CD4-positive, alpha-beta T cell treated with Interleukin-6 at 100 ng/mL for 8 hours (primary cell): ENCODE data around the gene TMBIM6.
A peak's percentile ranks its signal among the peaks of the same experiment; 100 is the strongest.
"Not testable (repeated sequence)": the region's sequence is repeated elsewhere in the genome, so short reads cannot be mapped to it uniquely, and the experiment has no call there.

Experiments
- DNase-seq: peaks from one replicate; pipeline ENCODE4 v3.0.0-alpha.2; 2020; ENCODE audit warnings: mixed read lengths, low spot score

The TMBIM6 gene

DNA sequence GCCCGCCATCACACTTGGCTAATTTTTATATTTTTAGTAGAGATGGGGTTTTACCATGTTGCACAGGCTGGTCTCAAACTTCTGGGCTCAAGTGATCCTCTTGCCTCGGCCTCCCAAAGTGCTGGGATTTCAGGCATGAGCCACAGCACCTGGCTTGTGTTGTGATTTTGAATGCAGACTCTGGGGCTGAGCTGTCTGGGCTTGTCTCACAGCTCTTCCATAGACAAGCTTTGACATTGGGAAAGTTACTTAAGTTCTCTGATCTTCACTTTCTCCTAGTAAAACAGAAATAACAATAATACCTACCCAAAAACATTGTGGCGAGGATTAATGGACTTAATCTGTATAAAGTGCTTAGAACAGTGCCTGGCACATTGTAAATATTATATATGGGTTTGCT is 36.0 kb downstream of the TMBIM6 start:
- no peak for DNase-seq

DNA sequence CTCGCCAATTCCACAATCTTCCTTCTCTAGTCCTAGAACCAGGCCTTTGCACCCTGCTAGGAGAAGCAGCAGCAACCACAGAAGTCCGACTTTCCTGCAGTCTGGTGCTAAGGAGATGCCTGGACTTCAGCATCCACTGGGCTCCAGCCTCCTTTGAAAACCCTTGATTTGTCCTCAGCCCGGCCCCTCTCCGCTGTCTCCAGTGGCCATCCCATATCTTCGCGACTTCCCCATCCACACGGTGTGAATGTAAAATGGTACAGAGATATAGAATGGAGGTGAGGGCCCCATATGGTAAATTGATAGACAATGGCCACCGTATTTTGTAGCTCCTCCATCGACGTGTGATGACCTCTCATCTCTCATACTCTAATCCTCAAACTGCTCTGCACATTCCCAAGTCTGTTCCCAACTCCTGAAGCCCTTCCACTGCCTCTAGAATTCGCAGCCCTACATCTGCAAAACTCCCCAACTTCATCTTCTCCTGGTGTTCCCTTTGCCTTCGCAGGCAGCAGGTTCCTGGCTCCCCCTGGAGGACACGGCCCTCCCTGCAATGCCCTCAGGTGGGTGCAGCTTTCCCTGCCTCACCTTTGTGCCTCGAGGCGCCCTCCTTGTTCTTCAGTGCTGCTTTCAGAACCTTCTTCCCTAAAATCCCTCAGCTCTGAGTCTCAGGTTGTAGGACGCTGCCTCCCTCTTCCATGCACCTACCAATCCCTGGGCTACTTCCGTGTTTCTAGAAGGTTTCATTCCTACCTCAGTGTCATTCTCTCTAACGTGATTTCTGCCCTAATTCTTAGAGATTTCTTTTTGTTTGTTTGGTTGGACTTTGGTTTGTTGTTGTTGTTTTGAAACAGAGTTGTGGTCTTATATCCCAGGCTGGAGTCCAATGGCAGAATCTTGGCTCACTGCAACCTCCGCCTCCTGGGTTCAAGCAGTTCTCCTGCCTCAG is 36.7 kb downstream of the TMBIM6 start:
- DNase-seq, result peak; percentile 70

DNA sequence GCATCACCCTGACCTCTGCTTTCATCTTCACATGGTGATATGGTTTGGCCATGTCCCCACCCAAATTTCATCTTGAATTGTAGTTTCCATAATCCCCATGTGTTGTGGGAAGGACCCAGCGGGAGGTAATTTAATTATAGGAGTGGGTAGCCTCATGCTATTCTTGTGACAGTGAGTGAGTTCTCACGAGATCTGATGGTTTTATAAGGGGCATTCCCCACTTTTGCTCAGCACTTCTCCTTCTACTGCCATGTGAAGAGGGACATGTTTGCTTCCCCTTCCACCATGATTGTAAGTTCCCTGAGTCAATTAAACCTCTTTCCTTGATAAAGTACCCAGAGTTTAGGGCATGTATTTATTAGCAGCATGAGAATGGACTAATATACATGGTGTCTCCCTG is 38.2 kb downstream of the TMBIM6 start:
- no peak for DNase-seq

DNA sequence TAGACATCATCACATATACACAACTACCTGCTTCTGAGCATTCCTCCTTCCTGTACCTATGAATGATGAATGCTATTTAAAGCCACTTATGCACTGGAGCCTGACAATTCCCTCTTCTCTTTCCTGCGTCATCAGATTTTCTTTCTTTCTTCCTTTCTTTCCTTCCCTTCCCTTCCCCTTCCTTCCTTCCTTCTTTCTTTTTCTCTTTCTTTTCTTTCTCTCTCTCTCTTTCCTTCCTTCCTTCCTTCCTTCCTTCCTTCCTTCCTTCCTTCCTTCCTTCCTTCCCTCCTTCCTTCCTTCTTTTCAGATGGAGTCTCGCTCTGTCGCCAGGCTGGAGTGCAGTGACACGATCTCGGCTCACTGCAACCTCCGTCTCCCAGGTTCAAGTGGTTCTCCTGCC is 39.6 kb downstream of the TMBIM6 start:
- DNase-seq, result not testable (repeated sequence)

DNA sequence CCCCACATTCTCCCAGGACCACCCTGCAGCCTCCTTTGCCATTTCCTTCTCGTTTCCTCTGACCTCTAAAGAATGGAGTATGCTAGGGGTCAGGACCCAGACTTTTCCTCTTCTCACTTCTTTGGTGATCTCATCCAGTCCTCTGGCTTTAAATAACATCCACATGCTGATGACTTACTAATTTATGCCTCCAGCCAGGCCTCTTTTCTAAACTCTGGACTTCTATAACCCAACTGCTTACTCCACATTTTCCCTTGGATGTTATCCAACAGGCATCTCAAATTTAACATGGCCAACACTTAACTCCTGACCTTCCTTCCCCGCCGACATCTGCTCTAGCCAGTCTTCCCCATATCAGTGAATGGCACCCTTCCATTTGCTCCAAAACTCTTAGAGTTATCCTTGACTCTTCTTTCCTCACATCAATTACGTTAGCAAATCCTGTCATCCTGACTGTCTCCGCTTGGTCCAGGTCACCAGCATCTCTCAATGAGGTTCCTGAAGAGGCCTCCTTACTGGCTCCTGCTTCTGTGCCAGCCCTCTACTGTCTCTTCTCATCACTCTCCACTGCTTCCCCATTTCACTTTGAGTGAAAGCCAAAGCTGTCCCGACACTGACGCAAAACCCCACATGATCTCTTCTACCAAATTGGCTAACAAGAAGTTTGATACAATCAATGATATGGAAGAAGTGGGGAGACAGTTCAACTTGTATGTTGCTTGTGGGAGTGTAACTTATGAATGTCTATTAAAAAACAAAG is 42.7 kb downstream of the TMBIM6 start:
- no peak for DNase-seq

DNA sequence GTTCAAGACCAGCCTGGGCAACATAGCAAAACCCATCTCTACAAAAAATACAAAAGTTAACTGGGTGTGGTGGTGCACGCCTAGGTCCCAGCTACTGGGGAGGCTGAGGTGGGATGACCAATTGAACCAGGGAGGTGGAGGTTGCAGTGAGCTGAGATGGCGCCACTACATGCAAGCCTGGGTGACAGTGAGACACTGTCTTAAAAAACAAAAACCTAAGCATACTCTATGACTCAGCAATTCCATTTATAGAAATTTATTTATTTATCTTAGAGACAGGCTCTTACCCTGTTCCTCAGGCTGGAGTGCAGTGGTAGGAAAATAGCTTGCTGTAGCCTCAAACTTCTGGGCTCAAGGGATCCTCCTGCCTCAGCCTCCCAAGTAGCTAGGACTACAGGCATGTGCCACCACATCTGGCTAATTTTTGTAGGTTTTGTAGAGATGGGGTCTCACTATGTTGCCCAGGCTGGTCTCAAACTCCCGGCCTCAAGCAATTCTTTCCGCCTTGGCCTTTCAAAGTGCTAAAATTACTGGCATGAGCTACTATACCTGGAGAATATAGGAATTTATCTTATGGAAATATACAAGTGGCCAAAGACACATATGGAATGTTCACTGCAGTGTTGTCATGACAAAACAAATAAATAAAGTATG is 43.5 kb downstream of the TMBIM6 start:
- DNase-seq, result no peak

DNA sequence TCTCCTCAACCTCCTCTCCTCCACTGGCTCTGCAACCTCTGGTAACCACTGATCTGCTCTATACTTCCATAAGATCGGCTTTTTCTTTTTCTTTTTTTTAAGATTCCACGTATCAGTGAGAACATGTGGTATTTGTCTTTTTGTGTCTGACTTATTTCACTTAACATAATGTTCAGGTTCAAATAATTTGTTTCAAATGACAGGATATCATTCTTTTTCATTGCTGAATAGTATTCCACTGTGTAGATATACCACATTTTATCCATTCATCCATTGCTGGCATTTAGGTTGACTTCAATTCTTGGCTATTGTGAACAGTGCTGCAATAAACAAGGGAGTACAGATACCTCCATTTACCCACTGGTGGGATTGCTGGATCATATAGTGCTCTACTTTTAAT is 46.3 kb downstream of the TMBIM6 start:
- no peak for DNase-seq

DNA sequence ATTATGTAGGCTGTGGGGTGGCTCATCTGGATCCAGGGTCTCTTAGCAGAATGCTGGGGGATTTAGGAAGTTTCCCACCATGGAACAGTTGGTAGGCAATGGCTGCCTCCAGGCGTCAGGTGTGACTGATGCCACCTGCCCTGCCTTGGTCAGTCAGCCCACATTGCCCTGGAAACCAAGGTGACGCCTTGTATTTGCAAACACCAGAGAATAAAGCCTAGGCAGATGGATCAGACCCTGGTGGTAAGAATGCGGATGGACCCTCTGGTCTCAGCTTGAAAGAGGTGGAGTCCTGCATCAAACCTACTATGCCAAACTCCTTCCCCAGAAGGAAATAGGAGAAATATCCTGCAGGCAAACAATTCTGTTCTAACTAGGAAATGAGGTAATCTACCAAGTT is 48.6 kb downstream of the TMBIM6 start:
- no peak for DNase-seq

DNA sequence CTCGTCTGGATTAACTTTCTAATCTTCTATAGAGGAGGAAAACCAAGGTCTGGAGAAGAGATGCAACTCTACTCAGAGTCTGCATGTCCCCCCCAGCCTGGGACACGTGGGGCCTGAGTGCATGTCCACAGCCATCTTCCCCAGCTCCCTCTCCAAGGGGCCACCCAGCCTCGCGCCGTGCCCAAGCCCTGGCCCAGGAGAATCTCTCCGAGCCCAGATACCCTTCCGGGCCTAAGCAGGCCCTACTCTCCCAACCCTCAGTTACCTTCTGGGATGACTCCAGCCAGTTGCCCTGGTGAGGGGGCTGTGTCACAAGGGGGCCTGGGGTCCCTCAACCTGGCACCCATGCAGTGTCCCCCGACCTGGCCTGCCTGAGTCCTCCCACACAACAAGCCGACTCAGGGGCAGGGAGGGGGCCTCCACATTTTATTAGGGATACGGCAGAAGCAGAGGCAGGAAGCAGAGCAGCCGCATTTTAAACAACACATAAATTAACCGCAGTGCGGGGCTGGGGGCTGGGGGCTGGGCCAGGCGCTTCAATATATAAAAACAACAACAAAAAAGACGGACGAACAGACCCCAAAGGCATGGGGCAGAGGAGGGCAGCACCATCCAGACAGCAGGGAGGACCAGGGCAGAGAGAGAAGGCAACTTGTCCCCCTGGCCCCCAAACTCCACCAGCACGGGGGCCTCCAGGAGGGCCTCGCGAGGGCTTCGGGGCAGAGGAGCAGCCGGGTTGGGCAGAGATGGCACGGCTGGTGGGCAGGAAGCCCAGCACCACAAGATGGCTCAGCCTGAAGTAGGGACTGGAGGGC is 49.6 kb downstream of the TMBIM6 start:
- no peak for DNase-seq

DNA sequence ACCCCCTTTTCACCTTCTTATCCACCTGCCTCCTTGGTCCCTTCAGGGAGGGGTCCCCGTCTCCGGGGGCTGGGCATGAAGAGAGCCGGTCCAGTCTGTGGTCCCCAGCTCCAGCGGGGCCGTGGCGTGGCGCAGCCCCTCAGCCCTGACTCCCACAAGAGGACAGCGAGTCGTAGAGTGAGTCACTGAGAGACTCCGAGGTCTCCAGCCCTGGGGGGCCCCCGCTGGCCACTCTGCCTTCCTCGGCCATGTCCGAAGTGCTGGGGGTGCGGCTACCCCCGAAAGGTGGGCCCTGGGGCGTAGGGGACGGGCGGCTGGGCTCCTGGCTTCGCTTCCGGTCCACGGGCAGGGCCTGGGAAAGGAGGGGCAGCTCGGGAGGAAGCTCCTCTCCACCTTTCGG is 50.3 kb downstream of the TMBIM6 start:
- no peak for DNase-seq

DNA sequence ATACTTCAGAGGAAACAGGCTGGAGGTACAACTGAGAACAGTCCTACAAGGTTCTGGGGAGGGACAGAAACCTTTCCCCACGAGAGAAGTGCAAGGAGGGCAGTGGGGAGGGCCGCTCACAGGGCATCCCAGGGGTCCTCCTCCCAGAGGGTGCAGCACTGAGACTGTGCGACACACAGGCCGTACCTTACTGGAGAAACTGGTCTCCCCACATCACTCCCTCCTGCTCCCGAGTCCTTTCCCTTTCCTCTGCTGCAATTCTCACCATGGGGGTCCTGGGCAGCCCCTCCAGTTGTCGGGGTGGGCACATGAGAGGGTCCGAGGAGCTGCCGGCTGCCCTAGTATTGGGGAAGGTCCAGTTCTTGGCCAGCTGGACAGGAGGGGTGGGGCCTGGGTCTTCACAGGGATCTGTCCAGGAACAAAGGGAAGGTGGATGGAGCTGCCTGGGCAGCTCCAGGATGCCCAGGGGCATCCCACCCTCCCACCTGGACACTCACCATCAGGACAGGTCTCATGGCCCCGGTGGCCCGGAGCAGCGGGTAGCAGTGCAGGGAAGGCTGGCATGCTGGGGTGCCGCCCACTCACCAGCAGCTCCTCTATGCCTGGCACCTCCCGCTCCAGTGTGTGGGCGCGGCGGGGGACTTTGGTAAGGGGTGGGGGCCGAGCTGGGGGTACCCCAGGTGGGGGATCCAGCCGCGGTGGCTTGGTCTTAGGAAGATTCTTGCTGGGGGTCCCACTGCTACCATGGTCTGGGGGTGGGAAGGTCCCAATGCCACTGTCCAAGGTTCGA is 51.0 kb downstream of the TMBIM6 start:
- no peak for DNase-seq

DNA sequence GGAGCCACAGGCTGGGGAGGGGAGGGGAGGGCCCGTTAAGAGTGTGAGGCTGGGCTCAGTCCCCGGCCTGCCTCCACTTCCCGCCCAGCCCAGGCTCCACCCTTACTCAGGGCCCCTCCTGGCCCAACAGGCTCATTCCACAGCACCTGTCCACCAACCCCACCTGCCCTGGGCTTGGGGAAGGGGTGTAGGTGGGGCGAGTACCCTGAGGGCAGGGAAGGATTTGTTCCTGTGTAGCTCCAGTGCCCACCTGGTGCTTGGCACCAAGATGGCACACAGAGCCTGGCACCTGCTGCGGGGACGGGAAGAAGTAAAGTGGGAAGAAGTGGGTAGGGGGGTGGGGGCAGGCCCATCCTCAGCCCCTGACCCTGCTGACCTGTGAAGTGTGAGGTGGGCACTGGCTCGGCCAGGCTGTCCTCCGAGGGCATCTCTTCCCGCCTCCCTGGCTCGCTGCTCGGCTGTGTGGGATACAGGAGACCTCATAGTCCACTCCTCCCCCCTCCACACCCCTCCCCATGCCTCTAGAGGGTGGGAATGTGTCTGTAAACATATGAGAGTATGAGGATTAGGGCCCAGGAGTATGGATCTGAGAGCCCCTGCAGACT is 51.7 kb downstream of the TMBIM6 start:
- DNase-seq, result no peak

DNA sequence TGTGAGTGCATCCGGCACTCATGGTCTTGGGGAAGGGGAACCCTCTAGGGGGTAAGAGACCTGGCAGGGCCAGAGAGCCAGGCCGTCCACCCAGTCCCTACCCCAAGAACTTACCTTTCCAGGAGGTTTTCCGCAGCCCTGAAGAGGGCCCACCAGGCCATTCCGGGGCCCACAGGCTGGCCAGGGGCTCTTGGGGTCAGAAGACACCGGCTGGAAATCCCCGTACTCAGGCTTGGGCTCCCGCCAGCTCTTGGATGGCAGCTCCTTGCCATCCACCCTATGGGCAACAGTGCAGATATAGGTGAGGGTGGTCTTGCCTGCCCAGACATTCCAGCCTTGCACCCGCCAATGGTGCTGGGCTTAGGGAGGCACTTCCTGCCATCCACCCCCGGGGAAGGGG is 52.3 kb downstream of the TMBIM6 start:
- no peak for DNase-seq

DNA sequence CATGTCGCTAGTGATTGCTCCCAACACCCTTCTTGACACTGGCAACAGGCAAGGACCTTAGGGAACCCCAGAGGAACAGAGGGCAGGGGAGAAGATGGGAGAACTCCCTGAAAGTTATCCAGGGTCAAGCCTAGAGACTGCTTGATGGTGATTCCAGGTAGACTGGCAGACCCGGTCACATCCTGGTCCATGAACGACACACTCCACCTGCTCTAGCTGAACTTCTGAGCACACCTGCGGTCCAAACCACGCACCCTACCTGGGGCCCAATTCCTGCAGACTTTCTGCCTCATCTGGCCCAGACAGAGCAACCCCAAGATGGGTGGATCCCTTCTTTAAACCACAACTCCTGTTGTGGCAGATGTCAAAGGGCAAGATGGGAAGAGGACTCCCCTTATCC is 52.7 kb downstream of the TMBIM6 start:
- DNase-seq, result no peak

DNA sequence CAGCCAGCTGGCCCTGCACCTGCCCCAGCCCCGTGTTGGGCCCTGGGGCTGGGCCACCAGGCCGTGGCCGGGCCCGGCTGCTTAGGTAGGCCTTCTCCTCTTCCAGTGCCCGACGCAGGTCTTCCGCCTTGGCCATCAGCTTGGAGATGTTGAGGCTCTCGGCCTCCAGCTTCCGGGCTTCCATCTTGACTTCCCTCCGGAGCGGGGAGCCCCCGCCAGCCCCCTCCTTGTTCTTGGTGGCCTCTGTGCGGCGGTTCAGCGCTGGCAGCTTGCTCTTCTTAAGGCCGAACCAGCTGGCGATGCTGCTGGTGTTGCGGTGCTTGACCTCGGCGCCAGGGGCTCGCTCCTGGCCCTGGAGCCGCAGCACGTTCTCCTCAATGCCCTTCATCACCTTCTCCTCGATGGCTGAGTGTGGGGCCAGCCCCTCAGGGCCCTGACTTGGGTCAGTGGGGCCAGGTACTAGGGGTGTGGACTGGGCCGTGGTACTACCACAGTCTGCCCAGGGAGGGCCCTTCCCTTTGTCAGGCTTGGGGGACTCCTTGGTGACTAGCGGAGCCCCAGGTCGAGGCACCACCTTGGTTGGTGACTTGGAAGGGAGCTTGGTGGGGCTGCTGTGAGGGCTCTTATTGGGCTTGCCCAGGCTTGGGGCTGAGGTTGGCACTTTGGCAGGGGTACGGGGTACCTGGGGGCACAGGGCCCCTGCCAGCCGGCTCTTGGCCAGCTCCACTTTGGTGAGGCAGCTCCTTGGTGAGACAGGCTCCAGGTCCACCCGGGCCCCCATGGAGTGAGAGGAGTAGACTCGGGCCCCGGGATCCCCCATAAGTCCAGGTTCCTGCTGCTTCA is 53.7 kb downstream of the TMBIM6 start:
- no peak for DNase-seq

DNA sequence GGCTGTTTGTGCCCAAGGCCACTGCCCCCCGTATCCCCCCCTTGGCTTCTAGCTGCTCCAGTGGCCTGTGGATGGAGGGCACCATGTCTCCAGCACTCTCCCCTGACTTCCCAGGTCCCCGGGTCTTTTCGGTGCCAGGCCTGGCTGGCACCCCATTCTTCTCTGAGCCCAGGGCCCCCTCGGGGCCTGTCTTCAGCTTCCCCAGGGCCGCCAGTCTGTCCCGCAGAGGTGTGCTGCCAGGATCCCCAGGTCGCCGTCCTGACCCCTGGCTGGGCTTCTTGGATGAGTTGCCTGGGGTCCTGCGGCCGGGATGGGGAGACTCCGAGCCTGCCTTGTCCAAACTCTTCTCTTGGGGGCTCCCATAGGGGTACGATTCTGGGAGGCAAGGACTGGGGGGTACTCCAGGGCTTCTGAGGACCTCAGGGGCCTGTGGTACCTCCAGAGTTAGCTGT is 54.3 kb downstream of the TMBIM6 start:
- DNase-seq, result no peak

DNA sequence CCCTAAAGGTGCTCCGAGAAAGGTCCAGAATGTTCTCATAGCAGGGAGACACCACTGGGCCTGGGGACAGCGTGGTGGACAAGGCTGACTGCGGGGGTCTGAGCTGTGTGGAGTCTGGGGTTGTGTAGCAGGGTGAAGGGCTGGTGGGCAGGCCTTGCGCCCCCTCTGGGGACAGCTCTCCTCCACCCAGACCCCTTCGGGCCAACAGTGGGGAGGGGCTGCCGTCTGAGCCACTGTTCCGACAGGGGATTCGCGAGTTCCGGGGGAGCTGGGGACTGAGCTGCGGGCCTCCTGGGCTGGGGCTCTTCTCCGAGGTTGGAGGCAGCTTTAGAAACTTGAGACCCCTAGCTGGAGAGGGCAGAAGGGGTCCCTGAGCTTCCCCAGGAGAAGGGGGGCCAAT is 54.8 kb downstream of the TMBIM6 start:
- no peak for DNase-seq

DNA sequence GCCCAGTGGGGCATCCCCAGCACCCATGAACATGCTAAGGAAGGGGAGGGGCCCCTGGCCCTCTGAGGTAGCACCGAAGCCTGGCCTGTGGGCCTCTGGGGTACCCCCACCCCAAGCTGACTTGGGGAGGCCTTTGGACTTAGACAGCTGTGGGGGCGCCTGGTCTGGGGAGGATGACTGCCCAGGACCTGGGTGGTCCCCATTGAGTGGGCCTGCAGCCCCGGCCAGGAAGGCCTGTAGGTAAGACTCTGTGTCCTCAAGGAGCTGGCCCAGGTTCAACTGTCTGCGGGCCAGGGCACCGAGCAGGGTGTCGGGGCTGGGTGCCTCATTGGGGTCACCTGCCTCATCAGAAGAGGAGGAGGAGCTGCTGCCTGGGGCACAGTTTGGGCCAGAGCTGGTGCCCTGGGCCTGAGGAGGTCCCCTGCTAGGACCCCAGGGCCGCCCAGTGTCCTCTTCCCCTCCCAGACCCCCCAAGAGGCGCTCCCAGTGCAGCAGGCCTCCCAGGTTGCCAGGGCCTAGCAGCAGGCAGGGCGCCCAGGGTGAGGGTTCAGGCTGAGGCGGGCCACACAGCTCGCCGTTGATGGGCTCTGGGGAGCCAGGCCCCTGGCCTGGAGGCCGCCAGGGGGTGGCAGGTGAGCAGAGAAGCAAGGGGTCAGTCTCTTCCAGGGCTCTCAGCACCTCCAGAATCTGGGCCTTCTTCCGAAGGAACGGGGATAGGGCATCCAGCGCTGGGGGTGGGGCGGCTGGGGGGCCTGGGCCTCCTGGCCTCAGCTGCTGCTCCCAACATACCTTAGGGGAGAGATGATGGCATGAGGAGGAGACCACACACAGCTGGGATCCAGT is 55.5 kb downstream of the TMBIM6 start:
- DNase-seq, result no peak

DNA sequence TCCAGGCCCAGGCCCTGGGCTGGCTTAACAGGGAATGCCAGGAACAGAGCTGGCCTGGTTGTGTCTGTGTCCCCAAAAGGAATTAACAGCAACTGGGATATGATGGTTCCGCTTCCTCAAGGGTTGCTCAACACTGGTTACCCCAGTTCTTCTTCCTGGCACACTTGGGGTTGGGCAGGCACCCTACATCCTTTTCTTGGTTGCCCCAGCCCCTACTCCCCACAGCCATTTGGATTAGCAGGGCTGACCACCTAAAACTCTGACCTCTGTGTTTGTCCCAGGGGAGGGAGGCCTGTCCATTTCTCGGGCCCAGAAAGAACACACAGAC is 56.1 kb downstream of the TMBIM6 start:
- no peak for DNase-seq
